ENCODE results near the gene TFF1. TPM values are rescaled to one million over a fixed set of nuclear protein-coding genes. Genes with fewer than 3 reads are reported as not detected.

Gene TFF1
- total RNA-seq, 2 donors from 2014 or later: 3.0 to 66.4 TPM

- no peak overlapping the region for H3K4me3 ChIP-seq
- ATAC-seq: no peak
- no peaks in the 10 kb centered on the region for H3K9me3 ChIP-seq
- TF ChIP-seq POLR2A (IDR thresholded peaks at IDR 0.05): no peak
- TF ChIP-seq, protein P1, sequence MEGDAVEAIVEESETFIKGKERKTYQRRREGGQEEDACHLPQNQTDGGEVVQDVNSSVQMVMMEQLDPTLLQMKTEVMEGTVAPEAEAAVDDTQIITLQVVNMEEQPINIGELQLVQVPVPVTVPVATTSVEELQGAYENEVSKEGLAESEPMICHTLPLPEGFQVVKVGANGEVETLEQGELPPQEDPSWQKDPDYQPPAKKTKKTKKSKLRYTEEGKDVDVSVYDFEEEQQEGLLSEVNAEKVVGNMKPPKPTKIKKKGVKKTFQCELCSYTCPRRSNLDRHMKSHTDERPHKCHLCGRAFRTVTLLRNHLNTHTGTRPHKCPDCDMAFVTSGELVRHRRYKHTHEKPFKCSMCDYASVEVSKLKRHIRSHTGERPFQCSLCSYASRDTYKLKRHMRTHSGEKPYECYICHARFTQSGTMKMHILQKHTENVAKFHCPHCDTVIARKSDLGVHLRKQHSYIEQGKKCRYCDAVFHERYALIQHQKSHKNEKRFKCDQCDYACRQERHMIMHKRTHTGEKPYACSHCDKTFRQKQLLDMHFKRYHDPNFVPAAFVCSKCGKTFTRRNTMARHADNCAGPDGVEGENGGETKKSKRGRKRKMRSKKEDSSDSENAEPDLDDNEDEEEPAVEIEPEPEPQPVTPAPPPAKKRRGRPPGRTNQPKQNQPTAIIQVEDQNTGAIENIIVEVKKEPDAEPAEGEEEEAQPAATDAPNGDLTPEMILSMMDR (IDR thresholded peaks at IDR 0.05): no peak
- DNase-seq: no peak
- H3K4me1 ChIP-seq: no peaks in the 10 kb centered on the region
- H3K27me3 ChIP-seq: no peaks in the 10 kb centered on the region
- H3K27ac ChIP-seq: no peak overlapping the region
- no peaks in the 10 kb centered on the region for H3K36me3 ChIP-seq (replicated peaks in 1 of 2; ENCODE audit: insufficient read depth in 1 of 2, low read depth in 2 of 2)
- intact Hi-C loops (cut with DNase I): no loop called here
- WGBS, 2 donors: 96 to 100% methylated on average over 2 of the region's 2 CpGs
Measured at GRCh38 chr21:42348762-42349161, 17.6 kb downstream of the TFF1 start.

DNA sequence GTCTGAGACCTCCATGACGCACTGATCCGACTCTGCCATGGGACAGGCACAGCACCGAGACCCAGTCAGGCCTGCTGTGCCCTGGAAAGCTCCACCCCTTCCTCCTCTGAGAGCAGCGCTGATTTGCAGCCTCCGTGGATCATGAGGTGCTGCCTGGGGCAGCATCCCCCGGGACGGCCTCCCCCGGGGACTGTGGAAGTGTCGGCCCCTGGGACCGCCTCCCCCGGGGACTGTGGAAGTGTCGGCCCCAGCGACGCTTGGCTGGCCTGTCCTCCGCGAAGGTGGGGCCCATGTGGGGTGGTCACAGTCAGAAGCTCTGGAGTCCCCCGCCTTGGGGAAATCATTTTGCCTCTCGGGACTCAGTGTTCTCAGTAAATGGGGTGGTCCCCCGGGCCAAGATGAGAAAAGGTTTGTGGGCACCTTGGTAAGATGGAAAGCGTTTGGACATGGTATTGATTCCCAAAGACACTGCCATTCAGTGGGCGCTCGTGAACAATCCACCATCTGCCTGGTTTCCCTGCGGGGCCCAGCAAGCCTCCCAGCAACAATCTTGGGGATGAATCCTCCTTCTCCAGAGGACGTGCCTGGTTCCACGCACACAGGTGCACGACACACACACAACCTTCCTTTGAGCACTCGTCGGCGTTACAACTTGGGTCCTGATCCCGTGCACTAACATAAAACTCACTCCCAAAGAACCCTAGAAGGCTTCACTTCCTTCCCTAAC lies 18.6 kb downstream of the TFF1 start:
- no peak for ATAC-seq
- H3K27me3 ChIP-seq: no peaks in the 10 kb centered on the region
- no peaks in the 10 kb centered on the region for H3K36me3 ChIP-seq (replicated peaks in 1 of 2; ENCODE audit: insufficient read depth in 1 of 2, low read depth in 2 of 2)
- no peak overlapping the region for H3K27ac ChIP-seq
- no peak for DNase-seq
- no peaks in the 10 kb centered on the region for H3K9me3 ChIP-seq
- H3K4me3 ChIP-seq: no peak overlapping the region
- intact Hi-C loops (cut with DNase I): no loop called here
- H3K4me1 ChIP-seq: no peaks in the 10 kb centered on the region
- 82% methylated on average over 27 of the region's 30 CpGs for WGBS, 2 donors
- TF ChIP-seq, protein P1 (IDR thresholded peaks at IDR 0.05): no peak

- no peaks in the 10 kb centered on the region for H3K4me1 ChIP-seq
Measured at GRCh38 chr21:42346866-42347600, 19.3 kb downstream of the TFF1 start.

GRCh38 chr21:42346441-42346840 lies 19.9 kb downstream of the TFF1 start:
- H3K4me3 ChIP-seq: no peak overlapping the region
- no peaks in the 10 kb centered on the region for H3K9me3 ChIP-seq
- H3K27me3 ChIP-seq: no peaks in the 10 kb centered on the region
- TF ChIP-seq, protein P1 (IDR thresholded peaks at IDR 0.05): no peak
- TF ChIP-seq POLR2A (IDR thresholded peaks at IDR 0.05): no peak
- intact Hi-C loops (cut with DNase I): no loop called here
- ATAC-seq (no peak), DNase-seq (no peak)
- H3K27ac ChIP-seq: no peak overlapping the region
- WGBS, 2 donors: 75 to 80% methylated on average over 9 of the region's 9 CpGs
- H3K36me3 ChIP-seq (replicated peaks in 1 of 2; ENCODE audit: insufficient read depth in 1 of 2, low read depth in 2 of 2): no peaks in the 10 kb centered on the region
- no peaks in the 10 kb centered on the region for H3K4me1 ChIP-seq

More at GRCh38 chr21:42346866-42347600, 19.3 kb downstream of the TFF1 start:
- Histone ChIP-seq H3K27ac (no peak overlapping the region), H3K27me3 (no peaks in the 10 kb centered on the region), H3K36me3 (replicated peaks in 1 of 2; ENCODE audit: insufficient read depth in 1 of 2, low read depth in 2 of 2) (no peaks in the 10 kb centered on the region), H3K4me3 (no peak overlapping the region), H3K9me3 (no peaks in the 10 kb centered on the region)
- no peak for TF ChIP-seq POLR2A (IDR thresholded peaks at IDR 0.05)
- TF ChIP-seq, protein P1 (IDR thresholded peaks at IDR 0.05): no peak
- ATAC-seq (no peak), DNase-seq (no peak)
- intact Hi-C loops (cut with DNase I): no loop called here
- WGBS, 2 donors: 80 to 81% methylated on average over 27 to 30 of the region's 30 CpGs

Data from body of pancreas (tissue), 4 donors.